Panc1 (cell line): ENCODE measurements around the gene PLEKHA1. TPM values are rescaled to one million over a fixed set of nuclear protein-coding genes. Genes with fewer than 3 reads are reported as not detected.

ENCODE experiments used
- ATAC-seq: fragments of 200-7000 bp; cut with Tn5 transposase; 2 replicates; pipeline ENCODE4 v1.9.1; 2020; ENCODE audit warnings: mild to moderate bottlenecking, moderate library complexity
- BruUV-seq: library from RNA; stranded (reverse); fragments of 400-500 nt; replicated peaks from 2 replicates; lab custom pipeline; 2021; lab: Mats Ljungman, UMichigan
- CTCF ChIA-PET: fragments of 300-600 bp; sonication (Branson Sonifier 250); formaldehyde crosslinking; loops from one replicate; lab custom pipeline; 2022; ENCODE audit warnings: antibody characterized with exemption; lab: Charles Lee
- POLR2A ChIA-PET: fragments of 300-600 bp; sonication (Branson Sonifier 250); formaldehyde crosslinking; loops from one replicate; lab custom pipeline; 2022; ENCODE audit warnings: antibody characterized with exemption; lab: Charles Lee
- DNase-seq: peaks from one replicate; pipeline ENCODE4 v3.0.0-alpha.2; 2010; ENCODE audit warnings: low read depth, low spot score
- H3K27ac ChIP-seq: 2 replicates; pipeline ENCODE4 v1.5.1; 2011; ENCODE audit warnings: mild to moderate bottlenecking, low read length, inconsistent platforms
- H3K27me3 ChIP-seq: fragments of 200-500 bp; sonication (Bioruptor generic); 2 replicates; pipeline ENCODE4 v1.6.0; 2014; ENCODE audit warnings: low read length, inconsistent platforms; ENCODE audit not compliant: control insufficient read depth, insufficient read depth
- H3K36me3 ChIP-seq: fragments of 200-500 bp; sonication (Bioruptor generic); 2 replicates; pipeline ENCODE4 v1.5.1; 2014; ENCODE audit warnings: inconsistent platforms, mild to moderate bottlenecking, low read length, moderate library complexity; ENCODE audit not compliant: control insufficient read depth, insufficient read depth
- H3K4me1 ChIP-seq: 2 replicates; pipeline ENCODE4 v1.5.1; 2011; ENCODE audit warnings: inconsistent platforms, mild to moderate bottlenecking, low read length, moderate library complexity; ENCODE audit not compliant: control insufficient read depth, insufficient read depth
- H3K4me3 ChIP-seq, 2 experiments: 2 replicates each; pipeline ENCODE4 v1.5.1; 2011 to 2012; ENCODE audit warnings: low read depth in 2 of 2, low read length in 2 of 2, mild to moderate bottlenecking in 2 of 2, inconsistent platforms in 1 of 2, moderate library complexity in 1 of 2
- H3K9me3 ChIP-seq: fragments of 200-500 bp; sonication (Bioruptor generic); 2 replicates; pipeline ENCODE4 v1.5.1; 2014; ENCODE audit warnings: low read depth, mild to moderate bottlenecking, inconsistent platforms, low read length, moderate library complexity; ENCODE audit not compliant: control insufficient read depth, insufficient read depth
- CTCF ChIP-seq: fragments of 450-650 bp; IDR thresholded peaks from 2 replicates; pipeline ENCODE4 v1.5.1; 2017; ENCODE audit warnings: mild to moderate bottlenecking
- POLR2AphosphoS5 ChIP-seq: IDR thresholded peaks from 2 replicates; pipeline ENCODE4 v1.6.1; 2012; ENCODE audit warnings: mild to moderate bottlenecking, low read depth, low read length, moderate library complexity
- REST ChIP-seq, 2 experiments: IDR thresholded peaks; 2 replicates each; pipeline ENCODE4 v1.6.1; 2011 to 2012; ENCODE audit warnings: low read depth in 2 of 2, control low read depth in 1 of 2, low read length in 1 of 2, mild to moderate bottlenecking in 1 of 2, moderate library complexity in 1 of 2; ENCODE audit not compliant: insufficient read depth in 1 of 2
- SIN3A ChIP-seq: IDR thresholded peaks from 2 replicates; pipeline ENCODE4 v1.6.1; 2012; ENCODE audit warnings: low read depth, mild to moderate bottlenecking, low read length, moderate library complexity, borderline replicate concordance; ENCODE audit not compliant: insufficient read depth
- TCF7L2 ChIP-seq: IDR thresholded peaks from 2 replicates; pipeline ENCODE4 v1.6.1; 2011; ENCODE audit warnings: mild to moderate bottlenecking, low read depth, low read length, inconsistent platforms
- in situ Hi-C: cut with HindIII; loops from 2 replicates; pipeline ENCODE4 v1.10.0; 2016; ENCODE audit warnings: low sequenced_read_pairs, low pct_unique_long_range_greater_than_20kb
- intact Hi-C: fragments of 100-400 bp; cut with micrococcal nuclease; formaldehyde crosslinking; loops from one replicate; pipeline ENCODE4 v1.10.0; 2022; ENCODE audit not compliant: unreplicated experiment
- total RNA-seq: library from RNA; stranded (reverse); gene quantifications from one replicate; pipeline ENCODE4 v1.2.1, GENCODE V29; 2021; ENCODE audit not compliant: unreplicated experiment

Gene PLEKHA1
- total RNA-seq, 1 experiment from 2014 or later = 95.5 TPM

GRCh38 chr10:122388287-122388997 lies 13.9 kb downstream of the PLEKHA1 start:
- Histone ChIP-seq H3K27me3 (no peaks in the 10 kb centered on the region), H3K4me3 (no peak overlapping the region), H3K4me1 (peaks cover 13% of the 10 kb centered on the region), H3K27ac (no peak overlapping the region), H3K36me3 (peaks cover 4% of the 10 kb centered on the region), H3K9me3 (no peaks in the 10 kb centered on the region)
- no peak for ATAC-seq
- BruUV-seq = no TSS peak
- DNase-seq = no peak
- intact Hi-C loops = no loop called here
- POLR2A ChIA-PET = no interaction called here
- CTCF ChIA-PET = no interaction called here
- TF ChIP-seq SIN3A = no peak
- TF ChIP-seq TCF7L2 = no peak
- no peak for TF ChIP-seq REST (IDR thresholded peaks at IDR 0.05; ENCODE audit: insufficient read depth in 1 of 2, low read depth in 2 of 2, low read length in 1 of 2)
- TF ChIP-seq POLR2AphosphoS5 = no peak
- no peak for TF ChIP-seq CTCF
- in situ Hi-C loops = no loop called here

GRCh38 chr10:122390271-122390670 lies 15.8 kb downstream of the PLEKHA1 start:
- in situ Hi-C loops = no loop called here
- no peak for TF ChIP-seq TCF7L2
- no peak for TF ChIP-seq CTCF
- TF ChIP-seq REST (IDR thresholded peaks at IDR 0.05; ENCODE audit: insufficient read depth in 1 of 2, low read depth in 2 of 2, low read length in 1 of 2) = no peak
- no peak for TF ChIP-seq POLR2AphosphoS5
- TF ChIP-seq SIN3A = no peak
- H3K4me1 ChIP-seq = peaks cover 13% of the 10 kb centered on the region
- H3K36me3 ChIP-seq = peaks cover 18% of the 10 kb centered on the region
- intact Hi-C loops = no loop called here
- H3K4me3 ChIP-seq = no peak overlapping the region
- no TSS peak for BruUV-seq
- no peaks in the 10 kb centered on the region for H3K27me3 ChIP-seq
- H3K27ac ChIP-seq = no peak overlapping the region
- no peak for ATAC-seq
- ChIA-PET CTCF (no interaction called here), POLR2A (interaction anchor here (0.6 kb wide), 1 partner anchor 285 kb away, joined by 3 read pairs; no protein-coding TSS in a partner anchor)
- H3K9me3 ChIP-seq = no peaks in the 10 kb centered on the region
- no peak for DNase-seq
